ENCODE data around the gene KCTD1. TPM values are rescaled to one million over a fixed set of nuclear protein-coding genes. Genes with fewer than 3 reads are reported as not detected.
"Not testable (repeated sequence)": the region's sequence is repeated elsewhere in the genome, so short reads cannot be mapped to it uniquely, and the experiment has no call there.

The KCTD1 gene
- total RNA-seq, 1 donor from 2014 or later, result 18.8 TPM

GRCh38 chr18:26439537-26439936 lies 108.8 kb downstream of the KCTD1 start:
- no peak overlapping the region for H3K27ac Mint-ChIP-seq (ENCODE audit: unreplicated experiment)
- TF ChIP-seq CTCF (IDR thresholded peaks at IDR 0.05; ENCODE audit: partially characterized antibody, unreplicated experiment), result no peak
- no peaks in the 10 kb centered on the region for H3K4me1 Mint-ChIP-seq (ENCODE audit: low read depth, unreplicated experiment)
- DNase-seq, result no peak
- no peak overlapping the region for H3K4me3 Mint-ChIP-seq (ENCODE audit: unreplicated experiment)
- H3K9me3 Mint-ChIP-seq (ENCODE audit: unreplicated experiment), result peaks cover 3% of the 10 kb centered on the region
- no peaks in the 10 kb centered on the region for H3K27me3 Mint-ChIP-seq (ENCODE audit: unreplicated experiment)
- no peaks in the 10 kb centered on the region for H3K36me3 Mint-ChIP-seq (ENCODE audit: unreplicated experiment)

GRCh38 chr18:26438980-26439379 lies 109.4 kb downstream of the KCTD1 start:
- DNase-seq, result no peak
- Mint-ChIP-seq H3K36me3 (ENCODE audit: unreplicated experiment) (no peaks in the 10 kb centered on the region), H3K4me3 (ENCODE audit: unreplicated experiment) (no peak overlapping the region), H3K27ac (ENCODE audit: unreplicated experiment) (no peak overlapping the region), H3K9me3 (ENCODE audit: unreplicated experiment) (peaks cover 3% of the 10 kb centered on the region), H3K4me1 (ENCODE audit: low read depth, unreplicated experiment) (no peaks in the 10 kb centered on the region), H3K27me3 (ENCODE audit: unreplicated experiment) (no peaks in the 10 kb centered on the region)
- no peak for TF ChIP-seq CTCF (IDR thresholded peaks at IDR 0.05; ENCODE audit: partially characterized antibody, unreplicated experiment)

GRCh38 chr18:26437634-26438033 lies 110.7 kb downstream of the KCTD1 start:
- DNase-seq; H3K4me3 Mint-ChIP-seq (ENCODE audit: unreplicated experiment): not testable (repeated sequence)

GRCh38 chr18:26436176-26437051 lies 111.9 kb downstream of the KCTD1 start:
- no peaks in the 10 kb centered on the region for H3K36me3 Mint-ChIP-seq (ENCODE audit: unreplicated experiment)
- H3K9me3 Mint-ChIP-seq (ENCODE audit: unreplicated experiment), result peaks cover 3% of the 10 kb centered on the region
- H3K27ac Mint-ChIP-seq (ENCODE audit: unreplicated experiment), result no peak overlapping the region
- no peak for TF ChIP-seq CTCF (IDR thresholded peaks at IDR 0.05; ENCODE audit: partially characterized antibody, unreplicated experiment)
- DNase-seq, result no peak
- no peak overlapping the region for H3K4me3 Mint-ChIP-seq (ENCODE audit: unreplicated experiment)
- H3K4me1 Mint-ChIP-seq (ENCODE audit: low read depth, unreplicated experiment), result no peaks in the 10 kb centered on the region
- H3K27me3 Mint-ChIP-seq (ENCODE audit: unreplicated experiment), result no peaks in the 10 kb centered on the region

More at GRCh38 chr18:26437634-26438033, 110.7 kb downstream of the KCTD1 start:
- not testable (repeated sequence) for H3K9me3 Mint-ChIP-seq (ENCODE audit: unreplicated experiment); H3K4me1 Mint-ChIP-seq (ENCODE audit: low read depth, unreplicated experiment); H3K27ac Mint-ChIP-seq (ENCODE audit: unreplicated experiment); H3K36me3 Mint-ChIP-seq (ENCODE audit: unreplicated experiment); H3K27me3 Mint-ChIP-seq (ENCODE audit: unreplicated experiment)

GRCh38 chr18:26435415-26436095 lies 112.8 kb downstream of the KCTD1 start:
- Mint-ChIP-seq H3K4me3 (ENCODE audit: unreplicated experiment) (no peak overlapping the region), H3K9me3 (ENCODE audit: unreplicated experiment) (peaks cover 3% of the 10 kb centered on the region), H3K36me3 (ENCODE audit: unreplicated experiment) (no peaks in the 10 kb centered on the region), H3K27me3 (ENCODE audit: unreplicated experiment) (no peaks in the 10 kb centered on the region), H3K4me1 (ENCODE audit: low read depth, unreplicated experiment) (no peaks in the 10 kb centered on the region), H3K27ac (ENCODE audit: unreplicated experiment) (no peak overlapping the region)
- no peak for TF ChIP-seq CTCF (IDR thresholded peaks at IDR 0.05; ENCODE audit: partially characterized antibody, unreplicated experiment)
- DNase-seq, result no peak

All from glutamatergic neuron (in vitro differentiated cells).